Esophagus squamous epithelium (tissue), 4 donors: Measurements from ENCODE around the gene TSPAN18.

Experiments
- POLR2A ChIP-seq, 4 donors: fragments of 450-650 bp; IDR thresholded peaks; one replicate each; pipeline ENCODE4 v1.6.1; 2017; ENCODE audit warnings: antibody characterized with exemption in 4 of 4, mild to moderate bottlenecking in 4 of 4, moderate library complexity in 3 of 4
- TF ChIP-seq, protein P1 (sequence below), 6 experiments: fragments of 450-650 bp in 4 of 6; fragments of 200-600 bp in 2 of 6; sonication (generic) in 2 of 6; IDR thresholded peaks; one replicate each; pipeline ENCODE4 v1.5.1; 2016 to 2019; ENCODE audit warnings: antibody characterized with exemption in 6 of 6, mild to moderate bottlenecking in 4 of 6, moderate library complexity in 4 of 6

GRCh38 chr11:44930588-44931302, 204.0 kb downstream of the TSPAN18 start:
- TF ChIP-seq, protein P1, sequence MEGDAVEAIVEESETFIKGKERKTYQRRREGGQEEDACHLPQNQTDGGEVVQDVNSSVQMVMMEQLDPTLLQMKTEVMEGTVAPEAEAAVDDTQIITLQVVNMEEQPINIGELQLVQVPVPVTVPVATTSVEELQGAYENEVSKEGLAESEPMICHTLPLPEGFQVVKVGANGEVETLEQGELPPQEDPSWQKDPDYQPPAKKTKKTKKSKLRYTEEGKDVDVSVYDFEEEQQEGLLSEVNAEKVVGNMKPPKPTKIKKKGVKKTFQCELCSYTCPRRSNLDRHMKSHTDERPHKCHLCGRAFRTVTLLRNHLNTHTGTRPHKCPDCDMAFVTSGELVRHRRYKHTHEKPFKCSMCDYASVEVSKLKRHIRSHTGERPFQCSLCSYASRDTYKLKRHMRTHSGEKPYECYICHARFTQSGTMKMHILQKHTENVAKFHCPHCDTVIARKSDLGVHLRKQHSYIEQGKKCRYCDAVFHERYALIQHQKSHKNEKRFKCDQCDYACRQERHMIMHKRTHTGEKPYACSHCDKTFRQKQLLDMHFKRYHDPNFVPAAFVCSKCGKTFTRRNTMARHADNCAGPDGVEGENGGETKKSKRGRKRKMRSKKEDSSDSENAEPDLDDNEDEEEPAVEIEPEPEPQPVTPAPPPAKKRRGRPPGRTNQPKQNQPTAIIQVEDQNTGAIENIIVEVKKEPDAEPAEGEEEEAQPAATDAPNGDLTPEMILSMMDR (IDR thresholded peaks at IDR 0.05): no peak
- no peak for TF ChIP-seq POLR2A (IDR thresholded peaks at IDR 0.05)
